Vagina (tissue), 2 donors: ENCODE measurements around the gene TTC28.

Experiments
- POLR2A ChIP-seq, 2 donors: fragments of 450-650 bp; IDR thresholded peaks; one replicate each; pipeline ENCODE4 v1.6.1; 2017; ENCODE audit warnings: antibody characterized with exemption in 2 of 2, mild to moderate bottlenecking in 2 of 2, moderate library complexity in 2 of 2
- POLR2AphosphoS5 ChIP-seq, 2 donors: sonication (generic); formaldehyde crosslinking; IDR thresholded peaks; one replicate each; pipeline ENCODE4 v1.9.0; 2017; ENCODE audit warnings: antibody characterized with exemption in 2 of 2, mild to moderate bottlenecking in 2 of 2, low read depth in 1 of 2; ENCODE audit not compliant: insufficient read depth in 1 of 2
- TF ChIP-seq, protein P1 (sequence below), 3 experiments: fragments of 450-650 bp in 2 of 3; fragments of 200-600 bp in 1 of 3; sonication (generic) in 1 of 3; IDR thresholded peaks; one replicate each; pipeline ENCODE4 v1.5.1; 2017 to 2019; ENCODE audit warnings: antibody characterized with exemption in 3 of 3, mild to moderate bottlenecking in 2 of 3, moderate library complexity in 2 of 3

GRCh38 chr22:28171712-28172111, 507.9 kb downstream of the TTC28 start:
- TF ChIP-seq, protein P1, sequence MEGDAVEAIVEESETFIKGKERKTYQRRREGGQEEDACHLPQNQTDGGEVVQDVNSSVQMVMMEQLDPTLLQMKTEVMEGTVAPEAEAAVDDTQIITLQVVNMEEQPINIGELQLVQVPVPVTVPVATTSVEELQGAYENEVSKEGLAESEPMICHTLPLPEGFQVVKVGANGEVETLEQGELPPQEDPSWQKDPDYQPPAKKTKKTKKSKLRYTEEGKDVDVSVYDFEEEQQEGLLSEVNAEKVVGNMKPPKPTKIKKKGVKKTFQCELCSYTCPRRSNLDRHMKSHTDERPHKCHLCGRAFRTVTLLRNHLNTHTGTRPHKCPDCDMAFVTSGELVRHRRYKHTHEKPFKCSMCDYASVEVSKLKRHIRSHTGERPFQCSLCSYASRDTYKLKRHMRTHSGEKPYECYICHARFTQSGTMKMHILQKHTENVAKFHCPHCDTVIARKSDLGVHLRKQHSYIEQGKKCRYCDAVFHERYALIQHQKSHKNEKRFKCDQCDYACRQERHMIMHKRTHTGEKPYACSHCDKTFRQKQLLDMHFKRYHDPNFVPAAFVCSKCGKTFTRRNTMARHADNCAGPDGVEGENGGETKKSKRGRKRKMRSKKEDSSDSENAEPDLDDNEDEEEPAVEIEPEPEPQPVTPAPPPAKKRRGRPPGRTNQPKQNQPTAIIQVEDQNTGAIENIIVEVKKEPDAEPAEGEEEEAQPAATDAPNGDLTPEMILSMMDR (IDR thresholded peaks at IDR 0.05) = no peak
- no peak for TF ChIP-seq POLR2A (IDR thresholded peaks at IDR 0.05)
- TF ChIP-seq POLR2AphosphoS5 (IDR thresholded peaks at IDR 0.05; ENCODE audit: insufficient read depth in 1 of 2, low read depth in 1 of 2) = no peak
